ENCODE measurements around the gene CPT1A. TPM values are rescaled to one million over a fixed set of nuclear protein-coding genes. Genes with fewer than 3 reads are reported as not detected.

Gene CPT1A
- total RNA-seq, 1 experiment from 2014 or later, result 43.6 TPM

- Histone ChIP-seq H3K36me3 (peaks cover 59% of the 10 kb centered on the region), H3K4me3 (no peak overlapping the region), H3K27me3 (no peaks in the 10 kb centered on the region), H3K9me3 (no peaks in the 10 kb centered on the region)
- no peak for DNase-seq
Observed at GRCh38 chr11:68784653-68785052, 57.1 kb downstream of the CPT1A start.

- H3K36me3 ChIP-seq, result peaks cover 58% of the 10 kb centered on the region
- H3K27me3 ChIP-seq, result no peaks in the 10 kb centered on the region
- no peaks in the 10 kb centered on the region for H3K9me3 ChIP-seq
- no peak overlapping the region for H3K4me3 ChIP-seq
- DNase-seq, result no peak
Observed at GRCh38 chr11:68783216-68783821, 58.4 kb downstream of the CPT1A start.

GRCh38 chr11:68782711-68783110 lies 59.0 kb downstream of the CPT1A start:
- H3K9me3 ChIP-seq, result no peaks in the 10 kb centered on the region
- no peak overlapping the region for H3K4me3 ChIP-seq
- peaks cover 60% of the 10 kb centered on the region for H3K36me3 ChIP-seq
- no peak for DNase-seq
- no peaks in the 10 kb centered on the region for H3K27me3 ChIP-seq

GRCh38 chr11:68780829-68781228 lies 60.9 kb downstream of the CPT1A start:
- DNase-seq, result no peak
- Histone ChIP-seq H3K36me3 (peaks cover 64% of the 10 kb centered on the region), H3K9me3 (no peaks in the 10 kb centered on the region), H3K4me3 (no peak overlapping the region), H3K27me3 (no peaks in the 10 kb centered on the region)

- H3K4me3 ChIP-seq, result no peak overlapping the region
- H3K36me3 ChIP-seq, result peaks cover 73% of the 10 kb centered on the region
- no peak for DNase-seq
- H3K9me3 ChIP-seq, result no peaks in the 10 kb centered on the region
- H3K27me3 ChIP-seq, result no peaks in the 10 kb centered on the region
Observed at GRCh38 chr11:68778205-68778604, 63.5 kb downstream of the CPT1A start.

GRCh38 chr11:68776442-68777235 lies 65.1 kb downstream of the CPT1A start:
- peaks cover 76% of the 10 kb centered on the region for H3K36me3 ChIP-seq
- no peaks in the 10 kb centered on the region for H3K9me3 ChIP-seq
- DNase-seq, result no peak
- H3K4me3 ChIP-seq, result no peak overlapping the region
- H3K27me3 ChIP-seq, result no peaks in the 10 kb centered on the region

GRCh38 chr11:68775951-68776388 lies 65.7 kb downstream of the CPT1A start:
- Histone ChIP-seq H3K4me3 (no peak overlapping the region), H3K36me3 (peaks cover 76% of the 10 kb centered on the region), H3K9me3 (no peaks in the 10 kb centered on the region), H3K27me3 (no peaks in the 10 kb centered on the region)
- no peak for DNase-seq

GRCh38 chr11:68774194-68774585 lies 67.5 kb downstream of the CPT1A start:
- H3K27me3 ChIP-seq, result no peaks in the 10 kb centered on the region
- DNase-seq, result no peak
- H3K36me3 ChIP-seq, result peaks cover 76% of the 10 kb centered on the region
- H3K9me3 ChIP-seq, result no peaks in the 10 kb centered on the region
- H3K4me3 ChIP-seq, result no peak overlapping the region

- H3K9me3 ChIP-seq, result no peaks in the 10 kb centered on the region
- H3K4me3 ChIP-seq, result no peak overlapping the region
- H3K27me3 ChIP-seq, result no peaks in the 10 kb centered on the region
- no peak for DNase-seq
- peaks cover 81% of the 10 kb centered on the region for H3K36me3 ChIP-seq
Observed at GRCh38 chr11:68773521-68774193, 68.1 kb downstream of the CPT1A start.

GRCh38 chr11:68772936-68773335 lies 68.8 kb downstream of the CPT1A start:
- Histone ChIP-seq H3K4me3 (no peak overlapping the region), H3K36me3 (peaks cover 83% of the 10 kb centered on the region), H3K9me3 (no peaks in the 10 kb centered on the region), H3K27me3 (no peaks in the 10 kb centered on the region)
- no peak for DNase-seq

GRCh38 chr11:68770781-68771180 lies 70.9 kb downstream of the CPT1A start:
- H3K36me3 ChIP-seq, result peaks cover 63% of the 10 kb centered on the region
- no peak for DNase-seq
- no peak overlapping the region for H3K4me3 ChIP-seq
- H3K27me3 ChIP-seq, result no peaks in the 10 kb centered on the region
- H3K9me3 ChIP-seq, result no peaks in the 10 kb centered on the region

- H3K36me3 ChIP-seq, result peaks cover 38% of the 10 kb centered on the region
- H3K4me3 ChIP-seq, result no peak overlapping the region
- H3K9me3 ChIP-seq, result no peaks in the 10 kb centered on the region
- no peaks in the 10 kb centered on the region for H3K27me3 ChIP-seq
- DNase-seq, result no peak
Observed at GRCh38 chr11:68767672-68768071, 74.0 kb downstream of the CPT1A start.

GRCh38 chr11:68766786-68767185 lies 74.9 kb downstream of the CPT1A start:
- peaks cover 38% of the 10 kb centered on the region for H3K36me3 ChIP-seq
- H3K27me3 ChIP-seq, result no peaks in the 10 kb centered on the region
- H3K4me3 ChIP-seq, result no peak overlapping the region
- no peaks in the 10 kb centered on the region for H3K9me3 ChIP-seq
- DNase-seq, result no peak

- no peak for DNase-seq
- Histone ChIP-seq H3K27me3 (no peaks in the 10 kb centered on the region), H3K9me3 (no peaks in the 10 kb centered on the region), H3K4me3 (no peak overlapping the region), H3K36me3 (peaks cover 33% of the 10 kb centered on the region)
Observed at GRCh38 chr11:68764746-68765145, 77.0 kb downstream of the CPT1A start.

GRCh38 chr11:68763926-68764657 lies 77.6 kb downstream of the CPT1A start:
- H3K27me3 ChIP-seq, result no peaks in the 10 kb centered on the region
- H3K4me3 ChIP-seq, result no peak overlapping the region
- peaks cover 35% of the 10 kb centered on the region for H3K36me3 ChIP-seq
- H3K9me3 ChIP-seq, result no peaks in the 10 kb centered on the region
- DNase-seq, result no peak

- Histone ChIP-seq H3K36me3 (peaks cover 31% of the 10 kb centered on the region), H3K4me3 (no peak overlapping the region), H3K27me3 (no peaks in the 10 kb centered on the region), H3K9me3 (no peaks in the 10 kb centered on the region)
- DNase-seq, result no peak
Observed at GRCh38 chr11:68763181-68763721, 78.5 kb downstream of the CPT1A start.

GRCh38 chr11:68762481-68762880 lies 79.2 kb downstream of the CPT1A start:
- H3K36me3 ChIP-seq, result peaks cover 34% of the 10 kb centered on the region

More at GRCh38 chr11:68762481-68762880, 79.2 kb downstream of the CPT1A start:
- H3K4me3 ChIP-seq, result no peak overlapping the region
- no peak for DNase-seq
- H3K9me3 ChIP-seq, result no peaks in the 10 kb centered on the region
- no peaks in the 10 kb centered on the region for H3K27me3 ChIP-seq
